Inflammatory macrophage treated with lipopolysaccharide for 4 hours (primary cell): ENCODE measurements around the gene KRTAP9-1.
"Not testable (repeated sequence)": the region's sequence is repeated elsewhere in the genome, so short reads cannot be mapped to it uniquely, and the experiment has no call there.

ENCODE experiments used
- DNase-seq: peaks from one replicate; pipeline ENCODE4 v3.0.0-alpha.2; 2020

KRTAP9-1 gene, protein sequence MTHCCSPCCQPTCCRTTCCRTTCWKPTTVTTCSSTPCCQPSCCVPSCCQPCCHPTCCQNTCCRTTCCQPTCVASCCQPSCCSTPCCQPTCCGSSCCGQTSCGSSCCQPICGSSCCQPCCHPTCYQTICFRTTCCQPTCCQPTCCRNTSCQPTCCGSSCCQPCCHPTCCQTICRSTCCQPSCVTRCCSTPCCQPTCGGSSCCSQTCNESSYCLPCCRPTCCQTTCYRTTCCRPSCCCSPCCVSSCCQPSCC

DNA sequence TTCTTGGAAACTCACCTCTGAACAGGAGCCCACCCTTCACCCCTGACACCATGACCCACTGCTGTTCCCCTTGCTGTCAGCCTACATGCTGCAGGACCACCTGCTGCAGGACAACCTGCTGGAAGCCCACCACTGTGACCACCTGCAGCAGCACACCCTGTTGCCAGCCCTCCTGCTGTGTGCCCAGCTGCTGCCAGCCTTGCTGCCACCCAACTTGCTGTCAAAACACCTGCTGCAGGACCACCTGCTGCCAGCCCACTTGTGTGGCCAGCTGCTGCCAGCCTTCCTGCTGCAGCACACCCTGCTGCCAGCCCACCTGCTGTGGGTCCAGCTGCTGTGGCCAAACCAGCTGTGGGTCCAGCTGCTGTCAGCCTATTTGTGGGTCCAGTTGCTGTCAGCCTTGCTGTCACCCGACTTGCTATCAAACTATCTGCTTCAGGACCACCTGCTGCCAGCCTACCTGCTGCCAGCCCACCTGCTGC, at the start of gene KRTAP9-1:
Gene KRTAP9-1, plus strand, starts transcription at position 51 of the 482 bp plus-strand sequence. Its CDS starts 0 bp downstream, at position 51.
- DNase-seq = not testable (repeated sequence)

DNA sequence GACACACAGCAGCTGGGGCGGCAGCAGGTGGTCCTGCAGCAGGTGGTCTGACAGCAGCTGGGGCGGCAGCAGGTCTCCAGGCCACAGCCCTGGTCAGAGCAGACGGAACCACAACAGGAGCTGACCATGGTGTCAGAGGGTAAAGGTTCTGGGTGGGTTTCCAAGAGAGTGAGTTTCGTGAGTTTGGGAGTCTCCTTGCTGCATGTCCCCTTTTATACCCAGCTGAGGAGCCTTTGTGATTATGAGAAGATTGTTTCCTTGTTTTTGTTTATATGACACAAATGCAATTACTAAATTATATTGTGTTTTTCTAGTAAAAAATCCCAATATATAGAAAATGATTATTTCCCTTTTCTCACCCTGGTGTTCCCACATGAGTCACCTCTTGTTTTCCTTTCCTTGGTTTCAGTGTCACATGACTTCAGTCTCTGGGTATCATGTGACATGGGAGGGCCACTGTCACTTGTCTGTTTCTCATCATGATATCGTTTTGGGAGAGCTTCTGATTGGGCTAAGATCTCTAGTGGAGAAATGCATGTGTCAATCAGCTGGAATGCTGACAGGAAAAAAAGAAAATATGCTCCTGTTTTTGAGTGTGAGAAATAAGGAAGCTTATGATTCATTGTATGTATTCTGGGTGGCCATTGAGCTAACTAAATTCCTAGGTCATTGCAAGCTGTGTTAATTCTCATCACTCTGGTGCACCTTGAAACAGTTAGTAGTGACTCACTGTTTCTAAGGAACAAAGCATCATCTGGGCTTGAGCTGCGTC, 49.1 kb upstream of the KRTAP9-1 start, which contains the start of gene KRTAP4-6:
Gene KRTAP4-6, minus strand, starts transcription at position 185 of the 772 bp plus-strand sequence. Its CDS starts 57 bp downstream, at position 128.
- peak; percentile 40 for DNase-seq

DNA sequence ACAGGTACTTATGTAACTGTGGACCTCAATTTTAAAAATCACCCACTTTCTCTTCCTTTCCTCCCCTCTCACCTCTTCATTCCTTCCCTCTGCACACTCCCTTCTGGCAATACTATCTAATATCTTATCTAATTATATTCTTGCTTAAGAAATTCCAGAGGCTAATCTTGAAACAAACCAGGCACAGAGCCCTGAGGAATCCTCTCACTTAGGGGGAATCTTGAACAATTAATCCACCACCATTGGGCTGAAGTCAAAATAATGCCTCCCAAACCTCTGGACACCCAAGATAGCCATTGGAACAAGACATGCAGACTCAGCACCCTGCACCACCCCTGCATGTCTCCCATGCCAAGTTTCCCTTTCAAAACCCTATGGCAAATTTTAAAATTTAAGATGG, 48.3 kb upstream of the KRTAP9-1 start:
- DNase-seq = no peak

DNA sequence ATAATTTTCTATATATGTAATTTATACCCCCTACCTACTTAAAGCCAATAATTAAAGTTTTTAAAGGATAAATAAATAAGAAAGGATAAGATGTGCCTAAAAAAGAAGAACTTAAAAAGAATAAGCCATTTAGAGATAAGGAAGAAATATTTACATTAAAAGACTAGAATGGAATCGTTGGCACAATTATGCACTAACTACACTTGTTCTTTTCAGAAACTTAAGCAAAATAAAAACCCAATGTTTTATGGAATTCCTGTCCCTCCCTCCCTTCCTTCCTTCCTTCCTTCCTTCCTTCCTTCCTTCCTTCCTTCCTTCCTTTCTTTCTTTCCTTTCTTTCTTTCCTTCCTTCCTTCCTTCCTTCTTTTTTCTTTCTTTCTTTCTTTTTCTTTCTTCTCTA, 44.8 kb upstream of the KRTAP9-1 start:
- no peak for DNase-seq

DNA sequence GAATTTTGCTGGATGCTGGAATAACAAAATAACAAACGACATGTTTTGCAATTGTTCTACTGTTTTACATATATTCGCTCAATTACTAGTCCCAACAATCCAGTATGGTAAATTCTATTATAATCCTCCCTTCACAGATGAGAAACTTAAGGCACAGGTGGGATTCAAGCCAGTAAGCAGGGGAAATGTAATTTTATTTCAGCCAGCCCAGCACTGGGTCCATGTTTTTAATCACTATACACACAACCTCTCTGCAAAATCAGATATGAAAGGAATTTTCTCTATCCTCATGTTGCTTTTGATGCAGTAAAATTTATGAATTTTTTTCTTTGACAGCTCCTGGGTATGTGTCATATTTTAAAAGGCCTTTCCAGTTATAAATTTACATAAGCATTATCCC, 44.4 kb upstream of the KRTAP9-1 start:
- no peak for DNase-seq

DNA sequence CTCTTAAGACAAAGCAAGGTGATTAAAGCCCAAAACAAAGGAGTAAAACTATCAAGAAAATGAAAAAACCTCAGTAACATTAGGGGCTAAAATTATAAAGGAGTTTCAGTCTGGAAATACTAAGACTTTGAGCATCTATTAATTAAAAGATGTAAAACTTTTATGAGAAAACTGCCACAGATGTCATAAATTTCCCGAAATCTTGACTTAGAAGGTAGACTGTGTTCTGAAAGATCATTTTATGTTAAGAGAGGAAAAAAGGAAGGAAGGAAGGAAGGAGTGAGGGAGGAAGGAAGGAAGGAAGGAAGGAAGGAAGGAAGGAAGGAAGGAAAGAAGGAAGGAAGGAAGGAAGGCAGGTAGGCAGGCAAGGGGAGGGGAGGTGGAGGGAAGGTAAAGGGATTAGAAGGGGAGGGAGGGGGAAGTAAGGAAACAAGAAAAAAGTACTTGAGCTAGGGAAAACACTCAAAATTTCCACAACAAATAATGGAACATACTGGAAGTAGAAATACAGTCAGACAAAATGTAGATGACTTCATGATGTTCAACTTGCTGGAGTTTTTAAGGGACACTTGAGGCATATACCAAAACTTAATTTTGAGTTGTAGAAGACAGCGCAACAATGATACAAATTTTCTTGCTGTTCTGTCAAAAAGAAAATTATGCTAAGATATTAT, 42.0 kb upstream of the KRTAP9-1 start:
- no peak for DNase-seq

DNA sequence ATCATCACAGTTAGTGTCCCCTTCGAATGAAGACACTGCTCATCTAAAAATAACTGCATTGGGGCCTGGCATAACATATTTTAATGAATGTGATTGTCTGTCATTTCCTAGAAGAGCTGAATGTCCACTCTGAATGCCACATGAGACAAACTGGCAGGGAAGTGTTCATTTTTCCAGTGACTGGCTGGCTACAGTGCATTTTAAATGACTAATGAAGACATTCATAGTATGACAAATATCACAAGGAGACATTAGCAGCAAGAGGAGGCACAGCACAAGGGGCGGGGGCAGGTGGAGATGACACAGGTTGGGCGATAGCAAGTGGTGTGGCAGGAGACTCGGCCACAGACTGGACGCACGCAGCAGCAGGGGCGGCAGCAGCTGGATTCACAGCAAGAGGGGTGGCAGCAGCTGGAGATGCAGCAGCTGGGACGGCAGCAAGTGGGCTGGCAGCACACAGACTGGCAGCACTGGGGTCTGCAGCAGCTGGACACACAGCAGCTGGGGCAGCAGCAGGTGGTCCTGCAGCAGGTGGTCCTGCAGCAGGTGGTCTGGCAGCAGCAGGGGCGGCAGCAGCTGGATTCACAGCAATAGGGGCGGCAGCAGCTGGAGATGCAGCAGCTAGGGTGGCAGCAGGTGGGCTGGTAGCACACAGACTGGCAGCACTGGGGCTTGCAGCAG, 40.6 kb upstream of the KRTAP9-1 start:
- not testable (repeated sequence) for DNase-seq

DNA sequence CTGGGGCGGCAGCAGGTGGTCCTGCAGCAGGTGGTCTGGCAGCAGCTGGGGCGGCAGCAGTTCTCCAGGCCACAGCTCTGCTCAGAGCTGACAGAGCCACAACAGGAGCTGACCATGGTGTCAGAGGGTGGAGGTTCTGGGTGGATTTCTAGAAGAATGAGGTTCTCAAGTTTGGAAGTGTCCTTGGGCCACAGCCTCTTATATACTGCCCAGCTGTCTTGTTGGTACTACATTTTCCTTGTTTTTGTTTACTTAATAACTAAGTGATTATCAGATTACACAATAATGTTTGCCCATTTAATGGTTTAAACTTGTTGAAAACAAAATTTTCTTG, 40.1 kb upstream of the KRTAP9-1 start, which contains the start of gene KRTAP4-5:
Gene KRTAP4-5, minus strand, starts transcription at position 174 of the 334 bp plus-strand sequence. Its CDS starts 58 bp downstream, at position 116.
- DNase-seq = no peak

DNA sequence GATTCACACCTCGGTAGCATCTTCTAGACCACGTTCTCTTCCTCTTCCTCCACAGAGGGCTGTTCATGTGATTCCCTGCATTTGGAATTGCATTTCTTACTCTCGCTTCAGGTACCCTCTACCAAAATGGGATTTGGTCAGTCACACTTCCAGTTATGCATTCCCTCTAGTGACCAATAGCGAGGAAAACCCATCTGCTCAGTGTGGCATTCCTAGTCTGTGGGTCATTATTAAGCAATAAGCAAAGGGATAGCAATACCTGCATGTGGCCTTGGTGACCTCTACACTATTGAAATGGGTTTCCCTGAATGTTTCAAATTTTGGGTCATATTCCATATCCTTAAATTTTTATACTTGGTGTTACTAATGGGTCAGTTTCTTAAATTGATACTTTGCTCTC, 39.7 kb upstream of the KRTAP9-1 start:
- DNase-seq = no peak

DNA sequence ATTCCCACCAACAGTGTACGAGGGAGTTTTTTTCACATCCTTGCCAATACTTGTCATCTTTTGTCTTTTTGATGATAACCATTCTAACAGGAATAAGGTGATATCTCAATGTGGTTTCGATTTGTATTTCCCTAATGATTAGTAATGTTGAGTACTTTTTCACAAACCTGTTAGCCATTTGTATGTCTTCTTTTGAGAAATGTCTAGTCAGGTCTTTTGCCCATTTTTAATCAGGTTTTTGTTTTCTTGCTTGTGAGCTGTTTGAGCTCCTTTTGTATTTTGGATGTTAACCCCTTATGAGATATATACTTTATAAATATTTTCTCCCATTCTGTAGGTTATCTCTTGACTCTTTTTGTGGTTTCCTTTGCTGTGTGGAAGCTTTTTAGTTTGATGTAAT, 38.2 kb upstream of the KRTAP9-1 start:
- no peak for DNase-seq

DNA sequence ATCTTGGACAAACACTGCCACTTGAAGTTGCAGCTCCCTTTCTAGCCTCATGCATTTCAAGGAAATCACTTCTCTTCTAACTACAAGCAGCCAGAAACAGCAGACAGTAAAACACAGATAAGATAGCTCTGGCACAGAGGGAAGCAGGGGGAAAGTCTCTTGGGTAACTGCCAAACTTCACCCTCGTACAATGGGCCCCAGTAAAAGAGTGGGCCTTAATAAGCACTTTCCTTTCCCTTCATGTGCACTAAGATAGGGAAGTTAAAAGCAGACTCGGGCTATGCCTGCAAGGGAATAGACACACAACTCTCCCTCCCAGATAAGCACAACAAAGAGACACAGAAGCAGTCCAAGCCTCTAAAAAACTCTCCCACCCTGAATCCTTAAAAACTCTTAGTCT, 35.8 kb upstream of the KRTAP9-1 start:
- DNase-seq = no peak

DNA sequence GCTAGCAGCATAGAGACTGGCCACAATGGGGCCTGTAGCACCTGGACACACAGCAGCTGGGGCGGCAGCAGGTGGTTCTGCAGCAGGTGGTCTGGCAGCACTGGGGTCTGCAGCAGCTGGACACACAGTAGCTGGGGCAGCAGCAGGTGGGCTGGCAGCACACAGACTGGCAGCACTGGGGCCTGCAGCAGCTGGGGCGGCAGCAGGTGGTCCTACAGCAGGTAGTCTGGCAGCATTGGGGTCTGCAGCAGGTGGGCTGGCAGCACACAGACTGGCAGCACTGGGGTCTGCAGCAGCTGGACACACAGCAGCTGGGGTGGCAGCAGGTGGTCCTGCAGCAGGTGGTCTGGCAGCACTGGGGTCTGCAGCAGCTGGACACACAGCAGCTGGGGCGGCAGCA, 29.5 kb upstream of the KRTAP9-1 start:
- DNase-seq = not testable (repeated sequence)

DNA sequence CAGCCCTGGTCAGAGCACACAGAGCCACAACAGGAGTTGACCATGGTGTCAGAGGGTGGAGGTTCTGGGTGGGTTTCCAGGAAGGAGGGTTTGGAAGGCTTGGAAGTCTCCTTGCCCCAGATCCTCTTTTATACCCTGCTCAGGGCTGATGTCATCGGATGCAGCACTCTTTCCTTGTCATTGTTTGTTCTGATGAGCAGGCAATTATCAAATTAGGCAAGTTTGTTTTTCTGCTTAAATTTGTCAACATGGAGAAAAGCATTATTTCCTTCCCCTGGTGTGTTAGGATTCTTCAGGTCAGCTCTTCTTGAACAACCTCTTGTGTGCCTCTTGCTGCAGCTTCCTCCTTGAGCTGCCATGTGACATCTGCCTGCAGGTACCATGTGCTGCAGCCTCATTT, 29.0 kb upstream of the KRTAP9-1 start, which contains the start of gene KRTAP4-4:
Gene KRTAP4-4, minus strand, starts transcription at position 101 of the 400 bp plus-strand sequence. Its CDS starts 57 bp downstream, at position 44.
- no peak for DNase-seq

DNA sequence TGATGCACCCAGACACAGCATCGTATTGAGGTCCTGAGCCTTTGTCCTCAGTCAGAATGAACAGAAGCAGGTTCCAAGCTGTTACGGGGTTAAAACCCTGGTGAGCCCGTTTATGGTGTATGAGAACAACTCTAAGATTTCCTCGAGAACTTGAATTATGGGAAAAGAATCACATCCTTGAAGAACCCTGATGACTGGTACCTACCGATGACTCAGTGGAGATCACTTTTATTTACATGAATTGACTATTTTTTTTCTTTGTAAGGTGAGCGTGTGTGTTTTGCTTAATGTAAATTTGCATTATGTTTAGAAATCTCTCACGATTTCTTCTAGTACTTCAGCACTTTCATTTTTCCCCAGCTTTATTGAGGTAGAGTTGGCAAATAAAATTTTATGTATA, 25.9 kb upstream of the KRTAP9-1 start:
- no peak for DNase-seq

DNA sequence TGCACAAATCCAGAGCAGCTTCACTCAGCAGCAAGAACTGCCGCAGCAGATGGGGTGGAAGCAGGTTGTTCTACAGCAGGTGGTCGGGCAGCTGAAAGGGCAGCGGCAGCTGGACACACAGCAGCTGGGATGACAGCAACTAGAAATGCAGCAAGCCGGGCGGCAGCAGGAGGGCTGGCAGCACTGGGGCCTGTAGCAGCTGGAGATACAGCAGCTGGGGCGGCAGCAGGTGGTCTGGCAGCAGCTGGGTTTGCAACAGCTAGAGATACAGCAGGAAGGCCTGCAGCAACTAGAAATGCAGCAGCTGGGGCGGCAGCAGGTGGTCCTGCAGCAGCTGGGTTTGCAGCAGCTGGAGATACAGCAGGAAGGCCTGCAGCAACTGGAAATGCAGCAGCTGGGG, 22.1 kb upstream of the KRTAP9-1 start:
- no peak for DNase-seq

DNA sequence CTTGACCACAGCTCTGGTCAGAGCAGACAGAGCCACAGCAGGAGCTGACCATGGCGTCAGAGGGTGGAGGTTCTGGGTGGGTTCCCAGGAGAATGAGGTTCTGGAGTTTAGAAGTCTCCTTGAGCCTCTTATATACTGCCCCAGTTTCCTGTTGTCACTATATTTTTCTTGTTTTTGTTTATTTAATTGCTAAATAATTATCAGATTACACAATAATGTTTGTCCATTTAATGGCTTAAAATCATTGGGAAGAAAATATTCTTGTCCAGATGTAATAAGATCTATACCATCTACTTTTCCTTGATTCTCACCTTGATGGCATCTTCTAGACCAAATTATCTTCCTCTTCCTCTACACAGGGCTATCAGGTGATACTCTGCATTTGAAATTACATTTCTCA, 21.6 kb upstream of the KRTAP9-1 start, which contains the start of gene KRTAP4-3:
Gene KRTAP4-3, minus strand, starts transcription at position 101 of the 400 bp plus-strand sequence. Its CDS starts 49 bp downstream, at position 52.
- DNase-seq = no peak

DNA sequence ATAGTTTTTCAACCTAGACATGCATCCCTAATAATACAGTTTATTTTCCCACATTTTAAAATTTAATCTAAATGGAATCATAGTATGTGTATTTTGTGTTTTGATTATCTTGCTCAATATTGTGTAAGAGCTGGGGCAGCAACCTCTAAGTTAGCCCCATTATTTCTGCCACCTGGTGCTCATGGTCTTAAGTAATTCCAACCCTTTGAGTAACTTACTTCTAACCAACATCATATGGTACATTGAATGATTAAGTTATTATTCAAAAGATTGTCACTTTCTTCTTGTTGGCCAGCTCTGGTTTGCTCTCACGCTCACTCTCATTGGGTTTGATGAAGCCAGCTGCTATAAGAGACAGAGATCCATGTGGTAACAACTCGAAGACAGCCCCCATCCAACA, 17.8 kb upstream of the KRTAP9-1 start:
- no peak for DNase-seq

DNA sequence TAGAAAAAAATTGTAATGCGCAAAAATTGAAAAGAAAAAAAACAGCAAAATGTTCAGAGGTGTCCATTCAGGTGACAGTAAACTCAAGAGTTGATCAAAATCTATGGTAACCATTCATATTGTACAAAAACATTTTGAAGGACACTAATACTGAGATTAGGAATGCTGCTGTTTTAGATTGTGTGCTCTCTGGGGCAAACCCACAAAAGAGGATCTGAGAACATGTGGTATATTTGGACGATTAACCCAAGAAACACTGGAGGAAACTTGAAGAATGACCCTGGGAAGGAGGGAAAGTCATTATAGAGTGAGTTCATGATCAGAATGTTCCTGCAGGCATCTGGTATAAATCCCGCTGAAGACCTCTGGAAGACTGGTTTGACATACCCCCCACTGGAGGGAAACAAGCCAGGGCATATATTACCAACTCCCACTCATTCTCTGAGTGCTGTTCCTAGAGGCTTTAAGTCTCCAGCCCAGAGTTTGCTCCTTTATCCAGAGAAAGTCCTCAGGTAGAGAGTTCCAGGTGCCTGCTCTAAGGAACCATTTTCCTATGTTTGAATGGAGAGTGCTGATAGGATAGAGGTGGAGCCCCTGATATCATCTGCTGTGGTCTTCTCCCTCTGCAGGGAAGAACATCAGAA, 12.8 kb upstream of the KRTAP9-1 start:
- peak; percentile 13 for DNase-seq

DNA sequence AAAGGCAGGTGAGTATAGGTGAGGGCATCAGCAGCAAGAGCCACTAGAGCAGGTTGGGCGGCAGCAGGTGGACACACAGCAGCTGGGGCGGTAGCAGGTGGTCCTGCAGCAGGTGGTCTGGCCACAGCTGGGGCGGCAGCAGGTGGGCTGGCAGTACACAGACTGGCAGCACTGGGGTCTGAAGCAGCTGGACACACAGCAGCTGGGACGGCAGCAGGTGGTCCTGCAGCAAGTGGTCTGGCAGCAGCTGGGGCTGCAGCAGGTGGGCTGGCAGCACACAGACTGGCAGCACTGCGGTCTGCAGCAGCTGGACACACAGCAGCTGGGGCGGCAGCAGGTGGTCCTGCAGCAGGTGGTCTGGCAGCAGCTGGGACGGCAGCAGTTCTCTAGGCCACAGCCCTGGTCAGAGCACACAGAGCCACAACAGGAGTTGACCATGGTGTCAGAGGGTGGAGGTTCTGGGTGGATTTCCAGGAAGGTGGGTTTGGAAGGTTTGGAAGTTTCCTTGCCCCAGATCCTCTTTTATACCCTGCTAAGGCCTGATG, 11.9 kb upstream of the KRTAP9-1 start, which contains the start of gene KRTAP4-2:
Gene KRTAP4-2, minus strand, starts transcription at position 495 of the 545 bp plus-strand sequence. Its CDS starts 57 bp downstream, at position 438.
- no peak for DNase-seq

DNA sequence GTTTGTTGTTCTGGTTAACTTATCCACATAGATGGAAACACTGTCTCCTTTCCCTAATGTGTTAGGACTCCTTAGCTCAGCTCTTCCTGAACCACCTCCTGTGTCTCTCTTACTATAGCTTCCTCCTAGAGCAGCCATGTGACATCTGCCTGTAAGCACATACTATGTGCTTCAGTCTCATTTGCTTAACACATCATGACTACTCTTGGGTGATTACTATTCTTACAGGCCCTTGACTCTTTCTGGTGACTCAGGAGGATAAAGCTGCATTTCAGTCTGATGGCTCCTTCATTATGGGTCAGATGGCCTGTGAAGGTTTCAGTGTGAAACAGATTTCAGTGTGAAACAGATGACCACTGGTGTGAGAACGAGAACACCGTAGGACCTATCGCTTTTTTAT, 11.3 kb upstream of the KRTAP9-1 start:
- peak; percentile 67 for DNase-seq

DNA sequence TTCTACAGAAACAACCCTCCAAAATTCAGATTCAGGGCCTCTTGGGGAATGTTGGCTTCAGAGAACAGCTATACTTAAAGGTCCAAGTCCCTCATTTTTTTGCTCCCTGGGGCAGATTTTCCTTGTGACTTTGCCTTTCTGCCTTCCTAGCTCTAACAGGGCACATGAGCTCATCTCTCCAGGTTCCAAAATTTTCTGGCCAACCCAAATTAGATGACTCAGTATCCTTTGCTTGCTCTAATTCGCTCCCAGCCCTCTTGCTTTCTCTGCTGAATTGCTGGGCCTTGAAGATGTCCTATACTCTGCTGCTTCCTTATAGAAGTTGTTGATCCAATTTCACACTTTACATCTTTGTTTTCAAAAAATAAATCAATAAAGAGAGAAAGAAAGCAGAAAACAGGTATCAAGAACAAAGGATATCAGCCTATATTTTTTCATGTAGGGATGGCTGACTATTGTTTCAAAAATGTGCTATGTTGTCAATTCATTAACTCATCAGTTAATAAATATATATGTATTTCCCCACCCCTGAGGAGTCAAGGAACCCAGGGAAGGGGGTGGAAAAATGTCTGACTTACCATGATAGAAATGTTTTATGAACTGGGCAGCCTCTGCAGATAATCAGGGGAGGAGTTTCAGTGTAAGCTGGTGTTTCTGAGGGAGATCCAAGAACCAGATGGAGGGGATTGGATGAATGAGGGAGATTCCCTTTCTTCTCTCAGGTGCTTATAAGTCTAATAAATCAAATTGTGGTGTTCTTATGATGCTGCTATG, 10.7 kb upstream of the KRTAP9-1 start:
- no peak for DNase-seq
